ENCODE measurements around the gene LEAP2.

- TF ChIP-seq CTCF (conservative IDR thresholded peaks at IDR 0.05) = no peak
- no peak for TF ChIP-seq EZH2 (IDR thresholded peaks at IDR 0.05; ENCODE audit: low read depth)
Measured at GRCh38 chr5:132824426-132824825, 49.0 kb upstream of the LEAP2 start.
